Neural progenitor cell (in vitro differentiated cells): ENCODE data around the gene AGBL4.

ENCODE experiments used
- CTCF ChIP-seq: fragments of 200-600 bp; sonication (generic); IDR thresholded peaks from 2 replicates; pipeline ENCODE4 v1.5.1; 2017; ENCODE audit warnings: antibody characterized with exemption, mild to moderate bottlenecking
- EZH2 ChIP-seq: fragments of 200-600 bp; sonication (generic); IDR thresholded peaks from 2 replicates; pipeline ENCODE4 v1.6.1; 2017; ENCODE audit warnings: antibody characterized with exemption, mild to moderate bottlenecking, moderate library complexity

- TF ChIP-seq CTCF: no peak
- TF ChIP-seq EZH2: no peak
Observed at GRCh38 chr1:49723662-49724061, 300.1 kb downstream of the AGBL4 start.
